Testis (tissue), 3 donors: ENCODE measurements around the gene BMP4. TPM values are rescaled to one million over a fixed set of nuclear protein-coding genes. Genes with fewer than 3 reads are reported as not detected.

Source experiments
- DNase-seq: peaks from one replicate; pipeline ENCODE4 v3.0.0-alpha.2; 2019
- H3K27ac ChIP-seq, 2 donors: fragments of 200-600 bp; sonication (generic); one replicate each; pipeline ENCODE4 v1.5.1; 2019
- H3K27me3 ChIP-seq: fragments of 200-600 bp; sonication (generic); one replicate; pipeline ENCODE4 v1.5.1; 2019
- H3K36me3 ChIP-seq: fragments of 200-600 bp; sonication (generic); one replicate; pipeline ENCODE4 v1.5.1; 2017; ENCODE audit warnings: low read depth; ENCODE audit errors: missing control alignments
- H3K4me1 ChIP-seq: fragments of 200-600 bp; sonication (generic); one replicate; pipeline ENCODE4 v1.5.1; 2019
- H3K4me3 ChIP-seq, 2 donors: fragments of 200-600 bp; sonication (generic); one replicate each; pipeline ENCODE4 v1.5.1; 2017 to 2019
- H3K9me3 ChIP-seq: fragments of 200-600 bp; sonication (generic); one replicate; pipeline ENCODE4 v1.5.1; 2017
- CTCF ChIP-seq, 3 experiments: fragments of 450-650 bp in 2 of 3; fragments of 200-600 bp in 1 of 3; sonication (generic) in 1 of 3; IDR thresholded peaks; one replicate each; pipeline ENCODE4 v1.5.1; 2016 to 2019; ENCODE audit warnings: antibody characterized with exemption in 3 of 3, mild to moderate bottlenecking in 2 of 3, moderate library complexity in 1 of 3
- POLR2A ChIP-seq: fragments of 450-650 bp; IDR thresholded peaks from one replicate; pipeline ENCODE4 v1.6.1; 2017; ENCODE audit warnings: antibody characterized with exemption, mild to moderate bottlenecking, moderate library complexity
- WGBS, 2 donors: methylation state at CpG; one replicate each; pipeline ENCODE4 v1.1.5; 2018; 5-methylcytosine and 5-hydroxymethylcytosine counted together
- intact Hi-C: fragments of 100-400 bp; cut with DNase I; formaldehyde crosslinking; loops from one replicate; pipeline ENCODE4 v1.15.1; 2023; ENCODE audit warnings: low total_unique reads
- polyA plus RNA-seq: library from polyadenylated mRNA; stranded (reverse); fragments of 350-450 nt; fragmentation: Illumina TruSeq; extraction: RNeasy Lipid Tissue Mini Kit (QIAGEN cat#74804); gene quantifications from one replicate; pipeline ENCODE4 v1.2.3, GENCODE V29; 2014; ENCODE audit warnings: low read depth, low replicate concordance; ENCODE audit not compliant: insufficient read depth
- total RNA-seq, 2 donors: library from RNA; depleted of rRNA; stranded (reverse); fragments of >200 nt; gene quantifications; one replicate each; pipeline ENCODE4 v1.2.3, GENCODE V29; 2016

Gene BMP4
- total and polyA plus RNA-seq, 3 donors from 2014 or later = 2.0 to 8.4 (median 3.5) TPM

GRCh38 chr14:53983112-53983511 lies 26.5 kb upstream of the BMP4 start:
- Histone ChIP-seq H3K27ac (no peak overlapping the region), H3K9me3 (no peaks in the 10 kb centered on the region)
- intact Hi-C loops = no loop called here

GRCh38 chr14:53982546-53982945 lies 25.9 kb upstream of the BMP4 start:
- WGBS, 2 donors = 94 to 96% methylated on average over 2 of the region's 2 CpGs
- no peaks in the 10 kb centered on the region for H3K27me3 ChIP-seq
- intact Hi-C loops = no loop called here

More at GRCh38 chr14:53983112-53983511, 26.5 kb upstream of the BMP4 start:
- Histone ChIP-seq H3K4me3 (no peak overlapping the region), H3K27me3 (no peaks in the 10 kb centered on the region), H3K4me1 (peaks cover 7% of the 10 kb centered on the region), H3K36me3 (no peaks in the 10 kb centered on the region)
- DNase-seq = no peak
- TF ChIP-seq POLR2A (no peak), CTCF (IDR thresholded peaks at IDR 0.05) (no peak)

GRCh38 chr14:53979747-53980642 lies 23.4 kb upstream of the BMP4 start:
- TF ChIP-seq CTCF (IDR thresholded peaks at IDR 0.05) = no peak
- TF ChIP-seq POLR2A = no peak
- Histone ChIP-seq H3K27ac (no peak overlapping the region), H3K4me3 (no peak overlapping the region), H3K36me3 (no peaks in the 10 kb centered on the region), H3K4me1 (peaks cover 7% of the 10 kb centered on the region), H3K27me3 (no peaks in the 10 kb centered on the region), H3K9me3 (no peaks in the 10 kb centered on the region)
- no peak for DNase-seq
- intact Hi-C loops = no loop called here
- WGBS, 2 donors = 80 to 86% methylated on average over 7 of the region's 7 CpGs

More at GRCh38 chr14:53982546-53982945, 25.9 kb upstream of the BMP4 start:
- peaks cover 7% of the 10 kb centered on the region for H3K4me1 ChIP-seq
- no peaks in the 10 kb centered on the region for H3K36me3 ChIP-seq
- TF ChIP-seq POLR2A (no peak), CTCF (IDR thresholded peaks at IDR 0.05) (no peak)
- no peak overlapping the region for H3K27ac ChIP-seq
- H3K9me3 ChIP-seq = no peaks in the 10 kb centered on the region
- H3K4me3 ChIP-seq = no peak overlapping the region
- DNase-seq = no peak

- Histone ChIP-seq H3K27me3 (no peaks in the 10 kb centered on the region), H3K9me3 (no peaks in the 10 kb centered on the region), H3K36me3 (no peaks in the 10 kb centered on the region), H3K27ac (no peak overlapping the region), H3K4me1 (peaks cover 7% of the 10 kb centered on the region), H3K4me3 (no peak overlapping the region)
- no peak for DNase-seq
- WGBS, 2 donors = 60 to 64% methylated on average over 4 of the region's 4 CpGs
- intact Hi-C loops = no loop called here
- no peak for TF ChIP-seq POLR2A
- no peak for TF ChIP-seq CTCF (IDR thresholded peaks at IDR 0.05)
Measured at GRCh38 chr14:53979113-53979681, 22.6 kb upstream of the BMP4 start.
